ENCODE data around the gene NFATC2.

GRCh38 chr20:51494241-51495110 is 48.0 kb downstream of the NFATC2 start:
- TF ChIP-seq CTCF (IDR thresholded peaks at IDR 0.05) (no peak), EP300 (IDR thresholded peaks at IDR 0.05) (no peak)
